Measurements from ENCODE around the gene MALAT1. TPM values are rescaled to one million over a fixed set of nuclear protein-coding genes. Genes with fewer than 3 reads are reported as not detected.
A peak's percentile ranks its signal among the peaks of the same experiment; 100 is the strongest.

MALAT1 gene
- total and polyA plus RNA-seq, 10 of the 15 experiments (the other 5 are each of a cell fraction or from before 2014, with no cell fraction given), result 448 to 8,160 (median 2,019) TPM

DNA sequence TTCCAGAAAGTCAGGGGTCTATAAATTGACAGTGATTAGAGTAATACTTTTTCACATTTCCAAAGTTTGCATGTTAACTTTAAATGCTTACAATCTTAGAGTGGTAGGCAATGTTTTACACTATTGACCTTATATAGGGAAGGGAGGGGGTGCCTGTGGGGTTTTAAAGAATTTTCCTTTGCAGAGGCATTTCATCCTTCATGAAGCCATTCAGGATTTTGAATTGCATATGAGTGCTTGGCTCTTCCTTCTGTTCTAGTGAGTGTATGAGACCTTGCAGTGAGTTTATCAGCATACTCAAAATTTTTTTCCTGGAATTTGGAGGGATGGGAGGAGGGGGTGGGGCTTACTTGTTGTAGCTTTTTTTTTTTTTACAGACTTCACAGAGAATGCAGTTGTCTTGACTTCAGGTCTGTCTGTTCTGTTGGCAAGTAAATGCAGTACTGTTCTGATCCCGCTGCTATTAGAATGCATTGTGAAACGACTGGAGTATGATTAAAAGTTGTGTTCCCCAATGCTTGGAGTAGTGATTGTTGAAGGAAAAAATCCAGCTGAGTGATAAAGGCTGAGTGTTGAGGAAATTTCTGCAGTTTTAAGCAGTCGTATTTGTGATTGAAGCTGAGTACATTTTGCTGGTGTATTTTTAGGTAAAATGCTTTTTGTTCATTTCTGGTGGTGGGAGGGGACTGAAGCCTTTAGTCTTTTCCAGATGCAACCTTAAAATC, 5.3 kb downstream of the MALAT1 start (continued):
- TF ChIP-seq SKIL (IDR thresholded peaks at IDR 0.05; ENCODE audit: low read depth, poor library complexity, severe bottlenecking) (no peak), EGR1 (IDR thresholded peaks at IDR 0.05; ENCODE audit: borderline replicate concordance in 1 of 2, low read depth in 2 of 2, low read length in 2 of 2) (no peak), BMI1 (IDR thresholded peaks at IDR 0.05; ENCODE audit: borderline replicate concordance) (peak; percentile 13; the same call in 1 of the 2 replicates), ASH2L (IDR thresholded peaks at IDR 0.05; ENCODE audit: borderline replicate concordance, low read depth) (no peak), ZNF274 (IDR thresholded peaks at IDR 0.05; ENCODE audit: insufficient read depth, insufficient read length) (no peak), YBX1 (IDR thresholded peaks at IDR 0.05) (no peak), SRF (IDR thresholded peaks at IDR 0.05; ENCODE audit: low read depth in 2 of 2, low read length in 2 of 2) (no peak), NRF1 (conservative IDR thresholded peaks at IDR 0.05; ENCODE audit: low read depth, low read length) (no peak), SMAD1 (IDR thresholded peaks at IDR 0.05; ENCODE audit: low read depth, partially characterized antibody) (peak; percentile 90), MYB (IDR thresholded peaks at IDR 0.05; ENCODE audit: borderline replicate concordance, low read depth, low read length) (no peak; the same call in 1 of the 2 replicates), SREBF1 (IDR thresholded peaks at IDR 0.05; ENCODE audit: low read length) (no peak), STAT3 (IDR thresholded peaks at IDR 0.05; ENCODE audit: low read depth, low read length) (no peak), RFX5 (IDR thresholded peaks at IDR 0.05; ENCODE audit: low read depth, low read length) (no peak), NFIC (IDR thresholded peaks at IDR 0.05; ENCODE audit: low read depth, low read length) (peak; percentile 56; the same call in 1 of the 2 replicates), PML (IDR thresholded peaks at IDR 0.05; ENCODE audit: low read length) (peak; percentile 6; the same call in 1 of the 2 replicates), NR2C1 (IDR thresholded peaks at IDR 0.05) (no peak), BHLHE40 (IDR thresholded peaks at IDR 0.05; ENCODE audit: borderline replicate concordance in 1 of 2, low read depth in 2 of 2, low read length in 1 of 2) (0 out of 4 replicates have a peak, but pooled peaks of 1 of the 2 experiments have one; percentile 29), RAD21 (IDR thresholded peaks at IDR 0.05; ENCODE audit: insufficient read depth, low read depth, low read length) (no peak), ZNF24 (IDR thresholded peaks at IDR 0.05) (no peak)
- TF ChIP-seq, protein P1, sequence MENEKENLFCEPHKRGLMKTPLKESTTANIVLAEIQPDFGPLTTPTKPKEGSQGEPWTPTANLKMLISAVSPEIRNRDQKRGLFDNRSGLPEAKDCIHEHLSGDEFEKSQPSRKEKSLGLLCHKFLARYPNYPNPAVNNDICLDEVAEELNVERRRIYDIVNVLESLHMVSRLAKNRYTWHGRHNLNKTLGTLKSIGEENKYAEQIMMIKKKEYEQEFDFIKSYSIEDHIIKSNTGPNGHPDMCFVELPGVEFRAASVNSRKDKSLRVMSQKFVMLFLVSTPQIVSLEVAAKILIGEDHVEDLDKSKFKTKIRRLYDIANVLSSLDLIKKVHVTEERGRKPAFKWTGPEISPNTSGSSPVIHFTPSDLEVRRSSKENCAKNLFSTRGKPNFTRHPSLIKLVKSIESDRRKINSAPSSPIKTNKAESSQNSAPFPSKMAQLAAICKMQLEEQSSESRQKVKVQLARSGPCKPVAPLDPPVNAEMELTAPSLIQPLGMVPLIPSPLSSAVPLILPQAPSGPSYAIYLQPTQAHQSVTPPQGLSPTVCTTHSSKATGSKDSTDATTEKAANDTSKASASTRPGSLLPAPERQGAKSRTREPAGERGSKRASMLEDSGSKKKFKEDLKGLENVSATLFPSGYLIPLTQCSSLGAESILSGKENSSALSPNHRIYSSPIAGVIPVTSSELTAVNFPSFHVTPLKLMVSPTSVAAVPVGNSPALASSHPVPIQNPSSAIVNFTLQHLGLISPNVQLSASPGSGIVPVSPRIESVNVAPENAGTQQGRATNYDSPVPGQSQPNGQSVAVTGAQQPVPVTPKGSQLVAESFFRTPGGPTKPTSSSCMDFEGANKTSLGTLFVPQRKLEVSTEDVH (IDR thresholded peaks at IDR 0.05; ENCODE audit: low read depth, partially characterized antibody), result no peak
- TF ChIP-seq, protein P2, sequence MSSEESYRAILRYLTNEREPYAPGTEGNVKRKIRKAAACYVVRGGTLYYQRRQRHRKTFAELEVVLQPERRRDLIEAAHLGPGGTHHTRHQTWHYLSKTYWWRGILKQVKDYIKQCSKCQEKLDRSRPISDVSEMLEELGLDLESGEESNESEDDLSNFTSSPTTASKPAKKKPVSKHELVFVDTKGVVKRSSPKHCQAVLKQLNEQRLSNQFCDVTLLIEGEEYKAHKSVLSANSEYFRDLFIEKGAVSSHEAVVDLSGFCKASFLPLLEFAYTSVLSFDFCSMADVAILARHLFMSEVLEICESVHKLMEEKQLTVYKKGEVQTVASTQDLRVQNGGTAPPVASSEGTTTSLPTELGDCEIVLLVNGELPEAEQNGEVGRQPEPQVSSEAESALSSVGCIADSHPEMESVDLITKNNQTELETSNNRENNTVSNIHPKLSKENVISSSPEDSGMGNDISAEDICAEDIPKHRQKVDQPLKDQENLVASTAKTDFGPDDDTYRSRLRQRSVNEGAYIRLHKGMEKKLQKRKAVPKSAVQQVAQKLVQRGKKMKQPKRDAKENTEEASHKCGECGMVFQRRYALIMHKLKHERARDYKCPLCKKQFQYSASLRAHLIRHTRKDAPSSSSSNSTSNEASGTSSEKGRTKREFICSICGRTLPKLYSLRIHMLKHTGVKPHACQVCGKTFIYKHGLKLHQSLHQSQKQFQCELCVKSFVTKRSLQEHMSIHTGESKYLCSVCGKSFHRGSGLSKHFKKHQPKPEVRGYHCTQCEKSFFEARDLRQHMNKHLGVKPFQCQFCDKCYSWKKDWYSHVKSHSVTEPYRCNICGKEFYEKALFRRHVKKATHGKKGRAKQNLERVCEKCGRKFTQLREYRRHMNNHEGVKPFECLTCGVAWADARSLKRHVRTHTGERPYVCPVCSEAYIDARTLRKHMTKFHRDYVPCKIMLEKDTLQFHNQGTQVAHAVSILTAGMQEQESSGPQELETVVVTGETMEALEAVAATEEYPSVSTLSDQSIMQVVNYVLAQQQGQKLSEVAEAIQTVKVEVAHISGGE (CRISPR knock-in tag; IDR thresholded peaks at IDR 0.05), result peak; percentile 70

All from GM12878 (cell line).